Activated CD4-positive, alpha-beta T cell treated with anti-CD3 and anti-CD28 coated beads, Interleukin-2, amount 10 ng/mL, durations not matched to agents 7 days and 5 days (primary cell): Measurements from ENCODE around the gene FAM25A. TPM values are rescaled to one million over a fixed set of nuclear protein-coding genes. Genes with fewer than 3 reads are reported as not detected.
"Not testable (repeated sequence)": the region's sequence is repeated elsewhere in the genome, so short reads cannot be mapped to it uniquely, and the experiment has no call there.

Experiments
- CTCF ChIA-PET: fragments of 350-600 bp; sonication (Branson Sonifier 250); formaldehyde crosslinking; loops from one replicate; lab custom pipeline; 2021; ENCODE audit warnings: antibody characterized with exemption; lab: Charles Lee
- POLR2A ChIA-PET: fragments of 350-600 bp; sonication (Branson Sonifier 250); formaldehyde crosslinking; loops from one replicate; lab custom pipeline; 2021; ENCODE audit warnings: antibody characterized with exemption; lab: Charles Lee
- DNase-seq: peaks from one replicate; pipeline ENCODE4 v3.0.0-alpha.2; 2020
- H3K27ac Mint-ChIP-seq: one replicate; pipeline ENCODE4 v1.8.0; 2021; ENCODE audit warnings: mild to moderate bottlenecking, moderate library complexity, mixed read lengths
- H3K27me3 Mint-ChIP-seq: one replicate; pipeline ENCODE4 v1.8.0; 2021; ENCODE audit warnings: mixed read lengths
- H3K36me3 Mint-ChIP-seq: one replicate; pipeline ENCODE4 v1.8.0; 2021; ENCODE audit warnings: low read depth, mixed read lengths
- H3K4me1 Mint-ChIP-seq: one replicate; pipeline ENCODE4 v1.8.0; 2021; ENCODE audit warnings: mixed read lengths
- H3K4me3 Mint-ChIP-seq: one replicate; pipeline ENCODE4 v1.8.0; 2021; ENCODE audit warnings: mild to moderate bottlenecking, moderate library complexity, mixed read lengths
- H3K9me3 Mint-ChIP-seq: one replicate; pipeline ENCODE4 v1.8.0; 2021; ENCODE audit warnings: mixed read lengths
- total RNA-seq, 2 experiments: library from RNA; stranded (reverse); gene quantifications; one replicate each; pipeline ENCODE4 v1.2.3, GENCODE V29; 2021

Gene FAM25A
- total RNA-seq, 2 experiments from 2014 or later: not detected

DNA sequence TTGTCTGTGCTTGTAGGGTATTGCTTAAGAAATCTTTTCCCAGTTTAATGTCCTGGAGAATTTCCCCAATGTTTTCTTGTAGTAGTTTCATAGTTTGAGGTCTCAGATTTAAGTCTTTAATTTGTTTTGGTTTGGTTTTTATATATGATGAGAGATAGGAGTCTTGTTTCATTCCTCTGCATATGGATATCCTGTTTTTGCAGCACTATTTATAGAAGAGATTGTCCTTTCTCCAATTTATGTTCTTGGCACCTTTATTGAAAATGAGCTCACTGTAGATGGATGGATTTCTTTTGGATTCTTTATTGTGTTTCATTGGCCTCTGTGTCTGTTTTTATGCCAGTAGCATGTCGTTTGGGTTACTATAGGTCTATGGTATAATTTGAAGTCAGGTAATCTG lies 31.6 kb upstream of the FAM25A start:
- Mint-ChIP-seq H3K9me3 (no peaks in the 10 kb centered on the region), H3K27me3 (peaks cover 33% of the 10 kb centered on the region), H3K4me1 (no peaks in the 10 kb centered on the region), H3K36me3 (no peaks in the 10 kb centered on the region), H3K4me3 (no peak overlapping the region), H3K27ac (no peak overlapping the region)
- ChIA-PET POLR2A (no interaction called here), CTCF (interaction anchor here (1.1 kb wide), 1 partner anchor 21 kb away, joined by 3 read pairs; no protein-coding TSS in a partner anchor)
- no peak for DNase-seq

DNA sequence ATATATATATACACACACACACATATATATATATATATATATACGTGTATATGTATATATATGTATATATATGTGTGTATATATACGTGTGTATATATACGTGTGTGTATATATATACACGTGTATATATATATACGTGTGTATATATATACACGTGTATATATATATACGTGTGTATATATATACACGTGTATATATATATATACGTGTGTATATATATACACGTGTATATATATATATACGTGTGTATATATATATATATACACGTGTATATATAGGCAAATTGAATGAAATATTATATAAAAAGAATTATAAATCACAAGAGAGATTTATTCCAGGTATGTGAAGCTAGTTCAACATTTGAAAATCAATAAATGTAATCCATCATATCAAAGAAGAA lies 28.7 kb upstream of the FAM25A start:
- H3K4me1 Mint-ChIP-seq, H3K36me3 Mint-ChIP-seq, H3K9me3 Mint-ChIP-seq, H3K27ac Mint-ChIP-seq, POLR2A ChIA-PET, H3K4me3 Mint-ChIP-seq, DNase-seq: not testable (repeated sequence)
- H3K27me3 Mint-ChIP-seq: peaks cover 30% of the 10 kb centered on the region
- CTCF ChIA-PET: interaction anchor here (0.6 kb wide), 1 partner anchor 13 kb away, joined by 3 read pairs; no protein-coding TSS in a partner anchor

DNA sequence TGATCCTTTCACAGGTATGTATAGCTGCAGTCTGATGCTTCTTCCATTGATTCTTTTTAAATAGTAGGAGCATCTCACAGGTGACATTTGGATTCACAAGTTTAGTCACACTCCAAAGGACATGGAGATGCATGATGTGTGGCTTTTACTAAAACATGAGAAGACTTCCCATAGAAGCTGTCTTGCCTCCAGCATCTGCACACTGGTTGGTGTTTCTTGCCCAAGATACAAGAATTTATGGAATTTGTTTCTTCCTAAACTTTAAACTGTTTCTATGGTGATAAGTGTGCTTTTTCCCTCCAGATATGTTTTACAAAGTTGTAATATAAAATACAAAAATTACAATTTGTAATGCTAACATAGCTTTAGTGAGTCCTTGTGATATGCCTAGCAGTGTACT lies 27.6 kb upstream of the FAM25A start:
- Mint-ChIP-seq H3K27ac (no peak overlapping the region), H3K4me3 (no peak overlapping the region), H3K9me3 (no peaks in the 10 kb centered on the region), H3K36me3 (no peaks in the 10 kb centered on the region), H3K27me3 (peaks cover 30% of the 10 kb centered on the region), H3K4me1 (no peaks in the 10 kb centered on the region)
- POLR2A ChIA-PET: no interaction called here
- CTCF ChIA-PET: no interaction called here
- no peak for DNase-seq

DNA sequence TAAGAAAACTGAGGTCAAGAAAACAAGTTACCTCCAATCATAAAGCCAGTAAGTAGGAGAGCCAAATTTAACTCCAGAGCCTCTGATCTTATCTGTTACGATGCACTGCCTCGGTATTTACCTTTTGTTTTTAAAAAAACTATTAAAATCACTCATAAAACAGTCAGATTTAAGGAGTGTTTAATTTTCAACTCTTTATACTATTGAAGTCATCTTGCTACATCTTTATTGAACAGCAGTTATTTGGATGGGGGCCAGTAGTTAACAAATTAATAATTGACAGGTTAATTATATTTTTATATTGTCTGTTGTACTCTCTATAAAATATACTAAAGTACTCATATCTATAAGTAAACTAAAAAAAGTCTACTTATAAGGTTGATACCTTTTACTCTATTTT lies 27.2 kb upstream of the FAM25A start:
- POLR2A ChIA-PET: no interaction called here
- no peaks in the 10 kb centered on the region for H3K4me1 Mint-ChIP-seq

DNA sequence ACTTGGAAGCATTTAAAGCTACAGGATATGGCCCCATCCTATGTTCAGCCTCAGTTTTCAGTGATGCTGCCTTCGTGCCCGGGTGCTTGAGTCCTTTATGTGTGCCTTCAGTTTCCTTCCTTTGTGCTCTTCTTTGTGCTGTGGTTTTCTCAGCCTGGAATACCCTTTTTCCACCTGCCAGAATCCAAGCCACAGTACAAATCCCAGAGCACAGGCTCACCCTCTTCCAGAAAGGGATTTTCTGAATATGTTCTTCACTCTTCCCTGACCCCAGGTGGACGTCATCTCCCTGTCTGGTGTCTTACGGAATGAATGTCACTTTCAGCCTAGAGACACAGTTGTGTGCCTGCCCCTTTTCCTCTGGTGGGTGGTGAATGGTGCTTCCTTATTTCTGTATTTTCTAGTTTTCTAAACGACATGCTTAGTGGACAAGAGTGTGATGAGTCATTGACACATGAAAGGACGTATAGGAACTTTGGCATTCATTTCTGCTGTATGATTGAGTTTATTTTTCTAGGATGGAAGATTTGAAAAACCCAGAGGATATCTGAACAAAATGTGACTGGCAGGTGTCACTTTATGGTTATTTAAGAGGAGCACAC lies 20.2 kb upstream of the FAM25A start:
- H3K9me3 Mint-ChIP-seq, POLR2A ChIA-PET, H3K4me1 Mint-ChIP-seq, H3K27ac Mint-ChIP-seq, H3K4me3 Mint-ChIP-seq, H3K36me3 Mint-ChIP-seq, DNase-seq, H3K27me3 Mint-ChIP-seq: not testable (repeated sequence)
- CTCF ChIA-PET: interaction anchor here (0.6 to 0.7 kb wide), 2 partner anchors 191 to 964 kb away, joined by 3 read pairs; no protein-coding TSS in a partner anchor

More for the DNA sequence above, 27.2 kb upstream of the FAM25A start:
- Mint-ChIP-seq H3K27me3 (peaks cover 25% of the 10 kb centered on the region), H3K4me3 (no peak overlapping the region), H3K27ac (no peak overlapping the region), H3K9me3 (no peaks in the 10 kb centered on the region), H3K36me3 (no peaks in the 10 kb centered on the region)
- CTCF ChIA-PET: no interaction called here
- DNase-seq: no peak

DNA sequence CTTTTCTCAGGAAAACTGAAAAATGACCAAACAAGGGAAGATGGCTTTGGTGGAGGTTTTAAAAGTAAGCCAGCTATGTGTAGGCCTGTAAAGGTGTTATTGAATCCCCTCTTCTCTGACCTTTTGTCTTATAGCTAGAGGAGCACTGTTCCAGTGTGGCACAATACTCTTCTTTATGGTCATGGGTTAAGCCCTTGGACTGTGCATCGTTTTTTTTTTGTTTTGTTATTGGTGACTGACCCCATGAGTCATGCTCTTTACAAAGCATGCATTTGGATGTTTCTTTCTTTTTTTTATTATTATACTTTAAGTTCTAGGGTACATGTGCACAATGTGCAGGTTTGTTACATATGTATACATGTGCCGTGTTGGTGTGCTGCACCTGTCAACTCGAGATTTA lies 19.6 kb upstream of the FAM25A start:
- ChIA-PET CTCF (interaction anchor here (0.6 to 0.7 kb wide), 2 partner anchors 192 to 963 kb away, joined by 3 read pairs; no protein-coding TSS in a partner anchor), POLR2A (no interaction called here)
- Mint-ChIP-seq H3K4me3 (no peak overlapping the region), H3K9me3 (no peaks in the 10 kb centered on the region), H3K27ac (no peak overlapping the region), H3K36me3 (no peaks in the 10 kb centered on the region), H3K27me3 (peaks cover 2% of the 10 kb centered on the region), H3K4me1 (no peaks in the 10 kb centered on the region)
- no peak for DNase-seq

DNA sequence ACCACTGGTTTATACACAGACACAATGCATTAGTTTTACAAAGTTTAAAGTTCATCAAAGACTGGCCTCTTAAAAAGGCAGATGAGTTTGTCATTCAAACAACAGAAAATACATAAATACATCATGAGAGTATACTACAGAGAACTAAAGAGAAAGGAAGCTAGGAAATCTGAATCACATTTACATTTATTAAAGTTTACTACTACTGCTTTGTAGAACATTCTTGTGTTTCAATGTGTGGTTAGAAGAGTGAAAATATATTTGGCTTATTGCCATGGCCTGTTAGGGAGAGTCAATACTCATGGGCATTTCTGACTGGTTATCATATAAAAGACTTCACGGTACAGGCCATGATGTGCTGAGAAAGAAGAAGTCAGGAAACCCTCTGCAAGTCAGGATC lies 13.0 kb upstream of the FAM25A start:
- H3K4me1 Mint-ChIP-seq, DNase-seq, POLR2A ChIA-PET, H3K4me3 Mint-ChIP-seq, H3K36me3 Mint-ChIP-seq, CTCF ChIA-PET, H3K27me3 Mint-ChIP-seq, H3K27ac Mint-ChIP-seq, H3K9me3 Mint-ChIP-seq: not testable (repeated sequence)

DNA sequence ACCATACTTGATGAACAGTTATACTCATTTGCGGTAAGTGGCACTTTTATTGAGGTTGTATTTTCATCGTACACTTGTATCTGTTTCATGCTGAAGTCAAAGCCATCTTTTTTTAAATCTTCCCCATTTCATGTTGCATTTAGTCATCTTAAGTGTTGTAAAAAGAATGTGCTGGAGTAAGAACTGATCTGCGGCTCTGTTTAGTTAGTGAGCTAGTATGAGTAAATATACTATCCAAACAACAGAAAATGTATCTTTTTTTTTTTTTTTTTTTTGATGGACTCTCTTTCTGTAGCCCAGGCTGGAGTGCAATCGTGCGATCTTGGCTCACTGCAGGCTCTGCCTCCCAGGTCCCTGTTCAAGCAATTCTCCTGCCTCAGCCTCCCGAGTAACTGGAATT lies 12.4 kb upstream of the FAM25A start:
- H3K36me3 Mint-ChIP-seq, H3K4me1 Mint-ChIP-seq, CTCF ChIA-PET, H3K27ac Mint-ChIP-seq, DNase-seq, POLR2A ChIA-PET, H3K9me3 Mint-ChIP-seq, H3K27me3 Mint-ChIP-seq, H3K4me3 Mint-ChIP-seq: not testable (repeated sequence)

DNA sequence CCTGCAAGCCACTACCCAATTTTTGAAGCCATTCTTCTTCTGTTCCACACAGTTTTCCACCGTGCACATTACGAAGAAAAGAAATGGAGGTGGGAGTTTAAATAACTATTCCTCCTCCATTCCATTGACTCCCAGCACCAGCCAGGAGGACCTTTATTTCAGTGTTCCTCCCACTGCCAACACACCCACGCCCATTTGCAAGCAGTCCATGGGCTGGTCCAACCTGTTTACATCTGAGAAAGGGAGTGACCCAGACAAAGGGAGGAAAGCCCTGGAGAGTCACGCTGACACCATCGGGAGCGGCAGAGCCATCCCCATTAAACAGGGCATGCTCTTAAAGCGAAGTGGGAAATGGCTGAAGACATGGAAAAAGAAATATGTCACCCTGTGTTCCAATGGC lies 11.8 kb upstream of the FAM25A start:
- DNase-seq, H3K9me3 Mint-ChIP-seq, CTCF ChIA-PET, H3K27me3 Mint-ChIP-seq, H3K27ac Mint-ChIP-seq, H3K36me3 Mint-ChIP-seq, H3K4me3 Mint-ChIP-seq, H3K4me1 Mint-ChIP-seq, POLR2A ChIA-PET: not testable (repeated sequence)

DNA sequence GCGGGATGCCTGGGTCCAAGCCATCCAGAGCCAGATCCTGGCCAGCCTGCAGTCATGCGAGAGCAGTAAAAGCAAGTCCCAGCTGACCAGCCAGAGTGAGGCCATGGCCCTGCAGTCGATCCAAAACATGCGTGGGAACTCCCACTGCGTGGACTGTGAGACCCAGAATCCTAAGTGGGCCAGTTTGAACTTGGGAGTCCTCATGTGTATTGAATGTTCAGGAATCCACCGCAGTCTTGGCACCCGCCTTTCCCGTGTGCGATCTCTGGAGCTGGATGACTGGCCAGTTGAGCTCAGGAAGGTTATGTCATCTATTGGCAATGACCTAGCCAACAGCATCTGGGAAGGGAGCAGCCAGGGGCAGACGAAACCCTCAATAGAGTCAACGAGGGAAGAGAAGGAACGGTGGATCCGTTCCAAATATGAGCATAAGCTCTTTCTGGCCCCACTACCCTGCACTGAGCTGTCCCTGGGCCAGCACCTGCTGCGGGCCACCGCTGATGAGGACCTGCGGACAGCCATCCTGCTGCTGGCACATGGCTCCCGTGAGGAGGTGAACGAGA lies 10.9 kb upstream of the FAM25A start:
- H3K36me3 Mint-ChIP-seq, CTCF ChIA-PET, H3K27me3 Mint-ChIP-seq, H3K4me3 Mint-ChIP-seq, H3K4me1 Mint-ChIP-seq, H3K27ac Mint-ChIP-seq, DNase-seq, POLR2A ChIA-PET, H3K9me3 Mint-ChIP-seq: not testable (repeated sequence)

DNA sequence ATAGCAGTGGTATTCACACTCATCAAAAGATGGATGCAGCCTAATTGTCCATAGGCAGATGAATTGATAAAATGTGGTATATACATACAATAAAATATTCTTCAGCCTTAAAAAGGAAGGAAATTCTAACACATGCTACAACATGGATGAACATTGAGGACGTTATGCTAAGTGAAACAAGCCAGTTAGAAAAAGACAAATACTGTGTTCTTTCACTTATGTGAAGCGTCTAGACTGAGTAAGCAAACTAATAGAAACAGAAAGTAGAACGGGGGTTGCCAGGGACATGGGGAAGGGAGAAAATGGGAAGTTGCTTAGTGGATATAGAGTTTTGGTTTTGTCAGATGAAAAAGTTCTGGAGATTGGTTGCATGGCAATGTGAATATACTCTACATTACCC lies 6.6 kb upstream of the FAM25A start:
- not testable (repeated sequence) for DNase-seq, H3K9me3 Mint-ChIP-seq

DNA sequence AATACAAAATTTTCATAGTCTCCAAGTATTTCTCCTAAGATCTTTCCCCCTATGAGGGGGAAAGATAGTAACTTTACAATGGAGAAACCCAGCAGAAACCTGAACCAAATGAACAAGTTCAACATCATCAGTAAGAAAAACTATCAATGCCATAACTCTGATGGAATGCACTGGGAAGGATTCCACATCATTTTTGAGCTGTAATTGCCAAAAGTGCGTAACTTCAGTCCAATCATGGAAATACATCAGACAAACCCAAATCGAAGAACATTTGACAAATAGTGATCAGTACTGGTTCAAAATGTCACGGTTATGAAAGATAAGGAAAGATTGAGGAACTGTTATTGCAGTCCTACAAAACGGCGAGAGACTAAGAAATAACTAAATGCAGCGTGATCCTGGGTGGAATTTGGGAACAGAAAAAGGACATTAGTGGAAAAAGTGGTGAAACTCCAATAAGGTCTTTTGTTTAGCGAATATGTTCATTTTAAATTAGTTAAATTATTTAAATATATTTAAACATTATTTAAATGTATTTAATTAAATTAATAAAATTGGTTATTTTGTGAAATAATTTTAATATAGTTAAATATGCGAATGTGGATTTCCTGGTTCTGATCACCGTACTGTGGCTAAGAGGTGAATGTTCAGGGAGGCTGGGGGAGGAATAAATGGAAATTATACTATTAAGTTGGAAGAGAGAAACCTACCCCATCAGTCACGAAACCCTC lies 4.9 kb upstream of the FAM25A start:
- POLR2A ChIA-PET, CTCF ChIA-PET, H3K36me3 Mint-ChIP-seq, H3K4me1 Mint-ChIP-seq, H3K27me3 Mint-ChIP-seq, H3K9me3 Mint-ChIP-seq, DNase-seq, H3K4me3 Mint-ChIP-seq, H3K27ac Mint-ChIP-seq: not testable (repeated sequence)

More for the DNA sequence above, 6.6 kb upstream of the FAM25A start:
- CTCF ChIA-PET, POLR2A ChIA-PET, H3K4me3 Mint-ChIP-seq, H3K27me3 Mint-ChIP-seq, H3K36me3 Mint-ChIP-seq, H3K27ac Mint-ChIP-seq, H3K4me1 Mint-ChIP-seq: not testable (repeated sequence)

DNA sequence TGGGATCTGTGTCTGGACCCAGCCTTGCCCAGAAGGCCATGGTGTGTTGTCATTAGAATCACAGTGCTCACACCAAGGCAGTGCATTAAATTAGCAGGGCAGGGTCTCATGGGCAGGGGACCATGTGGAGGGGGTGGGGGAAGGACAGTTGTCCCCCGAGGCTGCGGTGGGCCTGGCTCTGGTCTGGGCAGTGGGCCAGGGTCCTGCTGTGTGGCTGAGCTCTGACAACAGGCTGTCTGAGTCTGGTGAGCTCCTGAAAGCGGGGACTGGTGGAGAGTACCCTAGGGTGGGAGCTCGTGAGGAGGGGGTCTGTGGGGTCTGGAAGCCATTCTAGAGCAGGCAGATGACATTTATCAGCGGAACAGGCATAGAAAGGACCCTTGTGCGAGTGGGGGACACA lies 2.0 kb upstream of the FAM25A start:
- CTCF ChIA-PET, H3K27me3 Mint-ChIP-seq, H3K4me3 Mint-ChIP-seq, DNase-seq, H3K4me1 Mint-ChIP-seq, POLR2A ChIA-PET, H3K9me3 Mint-ChIP-seq, H3K27ac Mint-ChIP-seq, H3K36me3 Mint-ChIP-seq: not testable (repeated sequence)
